HUDEP-2 (cell line): ENCODE measurements around the gene NFAM1.

ENCODE experiments used
- DNase-seq, 76 experiments: peaks; one replicate each; lab custom pipeline; 2025; ENCODE audit not compliant: unreplicated experiment in 76 of 76; lab: John Stamatoyannopoulos, UW

NFAM1 gene

DNA sequence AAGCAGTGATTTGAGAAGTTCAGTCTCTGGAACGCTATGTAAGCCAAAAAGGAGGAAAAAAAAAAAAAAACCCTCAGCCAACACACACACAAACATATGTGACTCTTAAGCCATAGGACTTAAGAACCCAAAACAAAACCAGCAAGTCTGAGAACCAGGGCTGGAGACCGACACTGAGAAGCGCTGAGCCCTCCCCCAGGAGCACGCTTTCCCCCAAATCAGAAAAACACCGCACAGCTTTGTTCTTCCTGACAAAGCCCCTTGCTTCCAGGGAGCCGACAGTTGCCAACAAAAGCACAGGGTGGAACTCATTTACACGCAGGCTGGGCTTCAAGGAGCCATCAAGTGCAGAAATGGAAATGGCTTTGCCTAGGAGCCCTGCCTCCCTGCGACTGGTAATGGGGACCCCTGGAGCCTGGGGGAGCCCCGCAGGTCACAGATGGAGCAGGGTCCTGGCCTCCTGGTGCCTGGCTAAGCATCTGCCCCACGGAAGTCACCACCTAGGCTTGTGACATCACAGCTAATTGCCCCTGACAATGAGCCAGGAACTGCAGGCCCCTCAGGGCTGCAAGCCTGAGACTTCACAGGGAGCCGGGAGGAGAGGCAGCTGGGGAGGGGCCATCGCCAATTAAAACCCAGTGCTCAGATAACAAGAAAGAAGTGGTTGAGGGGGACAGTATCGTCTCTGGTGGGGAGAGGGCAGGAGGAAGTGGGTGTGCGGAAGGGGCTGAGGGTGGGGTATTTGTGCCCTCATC lies 66.9 kb downstream of the NFAM1 start:
- DNase-seq = no peak

DNA sequence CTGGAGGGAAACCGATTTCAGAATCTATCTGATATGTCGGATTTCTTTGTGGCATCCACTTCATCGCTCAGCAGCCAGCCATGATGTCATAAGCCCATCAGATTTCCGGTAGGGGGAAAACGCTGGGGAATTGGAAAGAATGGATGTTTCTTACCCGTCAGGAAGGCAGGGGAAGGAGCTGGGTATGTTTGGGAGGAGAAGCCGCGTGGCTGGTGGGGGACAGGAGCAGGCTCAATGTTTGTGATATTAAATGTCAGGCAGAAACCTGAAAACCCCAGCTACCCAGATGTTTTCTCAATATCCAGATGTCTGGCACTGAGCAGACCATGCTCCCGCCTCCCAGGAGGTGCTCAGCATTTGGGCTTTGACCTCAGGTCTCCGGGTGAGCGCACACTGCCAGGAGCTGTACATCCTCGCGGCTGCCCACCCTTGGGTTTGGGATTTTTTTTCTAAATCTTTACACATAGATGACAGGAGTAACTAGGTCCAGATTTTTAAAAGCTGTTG lies 67.5 kb downstream of the NFAM1 start:
- DNase-seq = no peak

DNA sequence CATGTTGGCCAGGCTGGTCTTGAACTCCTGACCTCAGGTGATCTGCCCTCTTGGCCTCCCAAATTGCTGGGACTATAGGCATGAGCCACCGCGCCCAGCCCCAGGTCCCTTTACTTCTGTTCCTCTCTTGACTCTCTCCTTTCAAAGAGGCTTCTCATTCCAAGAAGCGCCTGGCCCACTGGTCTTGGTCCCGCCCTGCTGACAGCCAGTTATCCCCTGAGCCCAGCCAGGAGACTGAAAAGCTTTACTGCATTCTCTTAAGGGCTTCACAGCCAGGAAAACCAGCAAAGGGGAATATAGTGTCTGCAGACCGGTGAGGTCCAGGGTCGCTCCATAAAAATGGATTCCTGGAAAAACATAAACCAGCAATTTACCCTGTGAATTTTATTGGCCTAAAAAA lies 68.3 kb downstream of the NFAM1 start:
- no peak for DNase-seq

DNA sequence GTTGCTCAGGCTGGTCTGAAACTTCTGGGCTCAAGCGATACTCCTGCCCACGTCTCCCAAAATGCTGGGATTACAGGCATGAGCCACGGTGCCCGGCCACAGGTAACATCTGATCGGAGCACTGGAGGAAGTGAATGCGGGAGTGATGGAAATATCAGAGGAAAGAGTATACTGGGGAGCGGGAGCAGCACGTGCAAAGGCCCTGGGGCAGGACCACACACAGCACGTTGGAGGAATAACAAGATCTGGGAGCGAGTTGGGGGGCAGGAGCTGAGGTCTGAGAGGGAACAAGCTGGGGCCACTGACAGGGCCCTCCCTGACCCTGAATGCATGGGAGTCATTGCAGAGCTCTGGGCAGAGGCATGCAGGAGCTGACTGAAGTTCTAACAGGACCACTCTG lies 70.7 kb downstream of the NFAM1 start:
- DNase-seq = no peak

DNA sequence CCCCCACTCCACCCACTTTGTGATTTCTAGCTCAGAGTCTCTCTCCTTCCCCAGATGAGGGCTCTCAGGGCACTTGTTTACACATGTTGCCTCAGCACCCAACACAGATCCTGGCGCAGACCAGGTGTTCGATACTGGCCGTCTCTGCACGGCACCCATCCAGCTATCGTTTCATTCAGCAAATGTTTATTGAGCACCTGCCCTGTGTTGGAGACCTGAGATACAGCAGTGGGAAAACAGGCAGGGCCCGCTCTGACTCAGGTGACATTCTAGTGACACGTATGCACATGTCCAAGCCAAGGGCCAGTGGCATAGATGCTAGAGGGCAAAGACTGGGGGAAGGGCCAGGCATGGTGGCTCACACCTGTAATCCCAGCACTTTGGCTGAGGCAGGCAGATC lies 71.9 kb downstream of the NFAM1 start:
- DNase-seq = no peak

DNA sequence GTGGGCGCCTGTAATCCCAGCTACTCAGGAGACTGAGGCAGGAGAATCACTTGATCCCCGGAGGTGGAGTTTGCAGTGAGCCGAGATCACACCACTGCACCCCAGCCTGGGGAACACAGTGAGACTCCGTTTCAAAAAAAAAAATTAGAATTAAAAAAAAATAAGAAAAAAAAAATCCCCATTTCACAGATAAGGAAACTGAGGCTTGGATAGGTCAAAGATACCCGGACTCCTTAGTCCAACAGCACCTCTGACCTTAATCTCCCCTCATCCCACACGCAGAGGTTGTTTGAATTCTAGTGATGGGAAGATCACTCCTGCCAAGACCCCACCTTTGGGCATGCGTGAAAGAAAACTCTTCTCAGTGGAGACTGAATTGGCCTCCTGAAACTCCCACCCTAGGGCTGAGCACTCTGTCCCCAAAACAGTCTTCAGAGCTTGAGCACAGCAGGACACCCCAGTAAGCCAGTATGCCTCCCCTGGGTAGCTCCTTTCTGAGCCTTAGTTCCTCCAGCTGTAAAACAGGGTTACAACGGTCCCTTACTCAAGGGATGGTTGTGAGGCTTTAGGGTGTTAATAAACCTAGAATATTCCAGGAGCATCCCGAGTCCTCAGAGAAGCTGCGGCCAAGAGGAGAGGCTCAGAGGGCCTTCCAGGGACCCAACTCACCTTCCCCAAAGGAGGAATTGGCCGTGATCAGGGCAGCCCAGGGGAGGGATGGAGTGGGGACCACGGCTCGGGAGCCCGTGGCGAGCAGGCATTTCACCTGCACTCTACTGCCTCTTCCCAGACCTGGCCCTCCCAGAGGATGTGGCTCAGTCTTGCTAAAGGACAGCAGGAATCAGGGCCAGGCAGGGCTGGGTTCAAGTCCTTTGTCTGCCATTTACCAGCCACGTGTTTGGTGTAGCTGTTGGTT lies 73.3 kb downstream of the NFAM1 start:
- no peak for DNase-seq

DNA sequence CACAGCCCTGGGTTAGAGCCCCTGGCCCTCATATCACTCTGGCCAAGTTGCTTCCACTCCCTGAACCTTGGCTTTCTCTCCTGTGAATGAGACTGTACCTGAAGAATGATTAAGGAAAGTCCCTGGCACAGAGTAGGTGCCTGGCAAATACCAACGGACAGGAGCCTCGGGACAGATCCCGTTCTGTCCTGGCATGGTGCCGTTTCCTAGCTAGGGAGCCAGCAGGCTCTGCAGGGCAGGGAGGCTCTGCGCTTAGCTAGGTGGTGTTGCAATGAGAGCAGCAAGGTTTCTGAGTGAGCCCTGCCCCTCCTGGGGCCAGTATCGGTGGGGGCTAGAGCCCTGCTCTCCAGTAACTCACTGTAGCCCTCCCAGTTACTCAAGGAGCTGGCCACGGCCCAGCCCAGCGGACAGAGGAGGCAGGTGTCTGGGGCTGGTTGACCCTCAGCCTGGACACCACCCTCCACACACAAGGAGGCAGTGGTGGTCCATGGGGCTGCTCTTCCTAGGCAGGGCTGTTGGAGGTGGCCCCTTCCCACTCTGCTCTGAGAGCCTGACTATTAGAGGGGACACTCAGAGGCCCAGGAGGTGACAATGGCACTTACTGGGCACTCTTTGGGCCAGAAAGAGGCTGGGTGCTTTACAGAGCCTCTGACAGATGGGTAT lies 74.4 kb downstream of the NFAM1 start:
- no peak for DNase-seq

DNA sequence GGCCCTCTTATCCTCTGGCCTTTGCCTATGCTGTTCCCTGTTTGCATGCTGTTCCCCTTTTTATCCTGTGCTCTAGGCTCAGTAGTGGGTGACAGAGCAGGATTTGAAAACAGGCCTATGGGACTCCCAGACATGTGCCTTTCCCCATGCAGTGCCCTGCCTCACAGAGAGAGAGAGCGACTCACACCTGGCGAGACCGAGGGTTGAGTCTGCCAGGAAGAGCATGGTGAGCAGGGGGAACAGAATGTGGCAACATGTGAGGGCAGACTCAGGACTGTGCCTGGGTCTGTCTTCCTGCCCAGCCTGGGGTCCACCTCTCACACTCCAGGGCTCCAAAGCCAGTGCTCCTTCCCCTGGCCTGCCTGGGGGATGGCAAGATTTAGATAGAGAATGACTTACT lies 75.0 kb downstream of the NFAM1 start:
- no peak for DNase-seq

DNA sequence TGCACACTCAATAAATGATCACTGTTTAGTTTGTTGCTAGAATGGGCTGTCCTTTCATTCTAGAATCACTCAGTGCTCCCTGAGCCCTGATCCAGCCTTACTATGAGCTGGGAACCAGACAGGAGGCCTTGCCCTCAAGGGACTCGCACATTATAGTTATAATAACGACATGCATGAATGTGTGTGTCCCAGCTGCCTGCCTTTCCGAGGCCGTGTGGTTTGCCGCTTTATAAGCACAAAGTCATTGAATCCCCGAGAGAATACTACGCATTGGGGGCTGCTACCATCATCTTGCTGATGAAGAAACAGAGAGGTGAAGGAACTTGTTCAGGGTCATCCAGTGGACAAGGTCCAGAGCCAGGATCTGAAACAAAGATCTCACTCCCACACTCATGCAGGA lies 75.7 kb downstream of the NFAM1 start:
- no peak for DNase-seq

DNA sequence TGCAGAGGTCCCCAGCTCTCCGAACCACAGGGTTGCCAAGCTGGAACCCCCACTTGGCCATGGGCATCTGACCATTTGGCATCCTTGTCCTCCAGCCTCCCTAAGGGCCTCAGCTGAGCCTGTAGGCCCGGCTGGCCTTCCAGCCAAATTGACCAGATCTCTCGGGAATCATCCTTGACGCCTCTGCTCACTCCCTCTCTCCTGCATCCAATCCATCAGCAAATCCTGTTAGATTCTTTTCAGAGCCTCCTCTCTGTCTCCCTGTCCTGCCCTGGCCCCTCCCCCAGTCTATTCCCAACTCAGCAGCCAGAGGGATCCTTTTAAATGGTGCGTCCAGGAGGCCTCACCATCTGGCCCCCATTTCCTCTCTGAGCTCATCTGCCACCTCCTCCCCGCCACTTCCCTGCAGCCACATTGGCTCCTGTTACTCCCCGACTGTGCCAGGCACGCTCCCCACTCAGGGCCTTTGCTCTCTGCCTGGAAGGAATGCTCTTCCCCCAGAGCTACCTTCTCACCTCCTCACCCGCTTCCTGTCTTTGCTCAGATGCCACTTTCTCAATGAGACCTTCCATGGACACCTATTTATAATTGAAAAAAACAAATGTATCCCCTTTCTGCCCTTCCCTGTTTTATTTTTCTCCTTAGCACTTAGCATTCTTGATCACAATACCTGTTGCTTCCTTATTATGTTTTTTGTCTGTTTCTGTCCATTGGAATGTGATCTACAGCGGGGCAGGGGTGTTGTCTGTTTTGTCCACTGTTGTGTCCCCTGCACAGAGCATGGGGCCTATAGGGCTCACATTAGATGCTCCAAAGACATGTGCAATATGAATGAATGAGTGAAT lies 78.1 kb downstream of the NFAM1 start:
- no peak for DNase-seq

DNA sequence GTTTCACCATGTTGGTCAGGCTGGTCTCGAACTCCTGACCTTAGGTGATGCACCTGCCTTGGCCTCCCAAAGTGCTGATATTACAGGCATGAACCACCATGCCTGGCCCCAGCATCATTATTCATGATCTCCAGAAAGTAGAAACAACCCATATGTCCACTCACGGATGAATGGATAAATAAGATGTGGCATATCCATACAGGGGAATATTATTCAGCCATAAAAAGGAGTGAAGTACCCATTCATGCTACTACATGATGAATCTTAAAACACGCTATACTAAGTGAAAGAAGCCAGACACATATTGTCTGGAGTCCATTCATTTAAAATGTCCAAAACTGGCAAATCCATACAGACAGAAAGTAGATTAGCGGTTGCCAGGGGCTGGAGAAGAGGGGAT lies 81.8 kb downstream of the NFAM1 start:
- no peak for DNase-seq

DNA sequence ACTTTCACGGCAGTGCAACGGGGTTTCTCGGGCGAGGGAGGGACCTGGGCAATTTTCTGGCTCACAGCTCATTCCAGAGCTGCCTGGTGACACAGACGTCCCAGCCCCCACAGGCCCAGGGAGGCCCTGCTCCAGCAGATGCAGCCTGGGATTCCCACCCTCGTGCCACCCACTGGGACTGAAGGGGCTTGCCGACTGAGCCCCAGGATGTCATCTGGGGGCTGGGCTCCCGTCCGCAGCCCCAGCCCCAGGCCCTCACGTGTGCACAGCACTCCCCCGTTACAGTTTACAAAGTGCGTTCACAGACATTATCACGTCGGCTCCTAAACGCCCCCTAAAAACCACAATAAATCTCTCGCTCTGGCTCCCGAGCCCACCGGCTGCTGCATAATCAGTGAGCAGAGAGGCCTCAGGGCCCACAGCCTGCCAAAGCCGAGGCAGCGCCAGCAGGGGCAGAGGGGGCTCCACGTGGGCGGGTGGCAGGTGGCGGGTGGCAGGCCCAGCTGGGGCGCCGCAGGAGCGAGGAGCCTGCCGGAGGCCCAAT lies 84.8 kb downstream of the NFAM1 start:
- no peak for DNase-seq

DNA sequence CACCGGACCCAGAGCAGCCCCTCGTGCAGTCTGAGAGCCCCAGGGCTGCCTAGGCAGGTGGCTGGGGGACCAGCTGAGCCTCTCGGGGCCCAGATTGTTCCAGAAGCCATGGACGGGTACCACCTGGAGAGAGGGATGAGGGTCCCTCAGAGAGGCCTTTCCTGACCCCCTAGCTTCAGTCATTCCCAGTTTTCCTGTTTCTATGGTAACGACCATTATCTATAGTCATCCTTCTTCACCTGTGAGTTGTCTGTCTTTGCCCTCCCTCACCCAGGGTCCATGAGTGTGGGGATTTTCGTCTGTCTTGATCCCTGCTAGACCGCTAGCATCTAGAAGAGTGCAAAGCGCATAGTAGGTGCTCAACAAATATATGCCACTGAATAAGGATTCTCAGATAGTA lies 85.5 kb downstream of the NFAM1 start:
- no peak for DNase-seq

DNA sequence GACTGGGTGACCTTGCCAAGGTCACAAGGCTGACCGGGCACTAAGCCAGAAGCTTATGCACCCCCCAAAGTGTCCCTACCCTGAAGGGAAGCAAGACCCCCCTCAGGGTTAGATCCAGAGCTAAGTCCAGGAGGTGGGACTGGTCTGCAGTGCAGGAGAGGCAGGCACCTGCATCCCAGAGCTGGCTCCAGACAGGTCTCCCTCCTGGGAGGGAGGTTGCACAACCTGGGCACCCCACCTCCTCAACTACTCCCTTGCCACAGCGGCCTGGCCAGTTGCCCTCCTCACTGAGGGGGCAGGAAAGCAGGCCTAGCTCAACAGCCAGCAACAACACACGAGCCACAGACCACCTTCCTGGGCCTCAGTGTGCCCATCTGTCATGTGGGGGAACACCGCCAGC lies 86.7 kb downstream of the NFAM1 start:
- no peak for DNase-seq

DNA sequence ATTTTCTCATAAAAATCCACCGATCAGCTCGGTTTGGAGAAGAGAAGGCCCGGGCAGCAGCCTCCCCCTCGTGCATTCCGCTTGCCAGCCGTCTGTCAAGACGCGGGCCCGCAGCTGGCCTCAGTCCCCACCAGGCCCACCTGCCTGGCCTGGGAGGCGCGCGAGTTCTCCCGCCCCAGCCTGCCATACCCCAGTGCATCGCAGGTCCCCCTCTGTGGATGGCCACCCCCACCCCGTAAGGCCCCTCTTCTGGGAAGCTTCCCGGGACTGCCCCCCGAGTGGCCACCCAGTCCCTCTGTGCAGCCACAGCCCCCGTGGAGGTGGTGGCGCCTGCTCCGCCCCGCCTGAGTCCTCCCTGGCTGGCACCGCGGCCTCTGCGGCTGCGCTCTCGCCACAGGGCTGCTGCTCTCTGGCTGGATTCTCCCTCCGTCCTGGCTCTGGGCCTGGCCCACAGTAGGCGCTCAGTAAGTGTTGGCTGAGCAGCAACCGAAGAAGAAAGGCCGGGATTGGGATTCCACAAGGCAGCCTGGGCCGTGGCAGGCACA lies 87.8 kb downstream of the NFAM1 start:
- DNase-seq = no peak

DNA sequence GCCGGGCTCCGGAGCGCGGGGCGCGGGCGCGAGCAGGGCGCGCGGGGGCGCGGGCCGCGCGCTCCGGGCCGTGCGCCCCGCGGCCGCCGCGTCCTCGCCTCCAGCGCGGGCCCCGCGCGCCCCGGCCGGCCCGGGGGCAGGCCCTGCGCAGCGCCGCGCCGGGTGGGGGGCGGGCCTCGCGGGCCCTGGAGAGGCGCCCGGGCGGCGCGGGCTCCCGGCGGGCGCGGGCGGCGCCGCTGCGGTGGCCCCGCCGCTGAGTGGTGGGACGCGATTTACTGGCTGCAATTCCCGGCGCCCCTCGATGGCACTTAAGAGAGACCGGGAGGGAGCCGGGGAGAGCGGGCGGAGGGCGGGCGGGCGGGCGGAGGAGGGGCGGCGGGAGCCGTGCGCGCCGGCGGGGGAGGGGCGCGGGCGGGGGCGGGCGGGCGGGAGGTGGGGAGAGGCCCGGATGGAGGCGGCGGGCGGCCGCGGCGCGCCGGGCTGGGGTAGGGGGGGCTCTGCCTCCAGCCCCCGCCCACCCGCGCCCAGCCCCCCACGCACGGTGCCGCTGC lies 88.6 kb downstream of the NFAM1 start:
- DNase-seq = no peak

DNA sequence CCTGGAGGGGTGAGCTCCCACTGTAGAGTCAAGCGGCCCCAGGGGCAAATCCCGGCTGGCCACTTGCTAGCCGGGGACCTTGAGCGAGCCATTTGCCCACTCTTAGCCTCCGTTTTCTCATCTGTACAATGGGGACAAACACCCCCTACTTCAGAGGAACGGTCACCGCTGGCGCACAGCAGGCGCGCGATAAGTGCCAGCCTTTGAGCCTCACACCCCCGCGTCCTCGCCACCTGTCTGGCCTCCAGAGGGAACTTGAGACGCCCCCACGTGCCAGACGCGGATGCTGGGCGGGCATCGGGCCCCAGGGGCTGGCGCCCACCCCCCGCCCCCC lies 89.1 kb downstream of the NFAM1 start:
- no peak for DNase-seq

DNA sequence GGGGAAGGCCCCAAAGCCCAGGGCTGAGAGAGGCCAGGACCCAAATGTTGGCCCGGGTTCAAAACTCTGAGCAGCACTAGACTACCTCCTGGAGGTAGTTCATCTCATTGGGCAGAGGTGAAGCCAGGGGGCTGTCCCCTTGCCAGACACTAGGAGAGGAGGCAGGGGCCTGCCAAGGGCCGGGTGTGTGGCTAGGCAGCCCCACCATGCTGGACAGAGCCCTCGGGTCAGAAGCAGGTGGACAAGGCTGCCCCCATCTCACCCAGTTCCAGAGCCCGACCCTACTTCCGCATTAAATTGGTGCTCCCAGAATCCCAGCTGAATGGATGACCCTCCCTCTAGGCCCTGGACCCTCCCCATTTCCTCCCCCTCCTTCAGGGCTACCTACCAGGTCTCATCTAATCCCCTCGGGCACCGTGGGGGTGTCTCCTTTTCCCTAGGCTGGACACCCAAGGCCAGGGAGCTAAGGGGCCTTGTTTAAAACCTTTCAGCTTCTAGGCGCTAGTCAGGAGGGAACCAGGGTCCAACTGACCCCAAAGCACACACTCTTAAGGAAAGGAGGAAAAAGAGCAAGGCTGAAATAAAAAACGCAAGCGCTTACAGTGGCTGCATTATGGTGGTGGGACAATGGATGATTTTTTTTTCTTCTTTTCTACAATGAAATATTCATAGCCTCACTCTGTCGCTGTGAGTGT lies 89.6 kb downstream of the NFAM1 start:
- no peak for DNase-seq

DNA sequence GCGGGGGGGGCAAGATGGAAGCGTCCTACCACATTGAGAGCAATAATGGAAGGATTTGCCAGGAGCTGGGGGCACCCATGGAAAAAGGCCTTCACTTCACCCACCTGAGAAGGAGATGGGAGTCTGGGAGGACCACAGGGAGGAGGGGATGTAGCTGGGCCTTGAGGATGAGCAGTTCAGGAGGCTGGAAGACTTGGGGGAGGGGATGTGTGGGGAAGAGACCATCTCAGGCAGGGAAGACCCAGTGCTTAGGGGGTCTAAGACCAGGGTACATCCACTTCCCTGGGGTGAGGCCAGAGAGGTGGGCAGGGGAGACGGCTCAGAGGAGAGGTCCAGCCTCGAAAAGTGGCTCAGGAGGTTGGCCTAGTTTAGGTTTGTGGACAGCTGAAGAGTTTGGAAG lies 90.4 kb downstream of the NFAM1 start:
- DNase-seq = no peak
